Suppressor macrophage treated with lipopolysaccharide for 4 hours (primary cell): ENCODE results near the gene MPDZ.
"Not testable (repeated sequence)": the region's sequence is repeated elsewhere in the genome, so short reads cannot be mapped to it uniquely, and the experiment has no call there.

ENCODE experiments used
- DNase-seq: peaks from one replicate; pipeline ENCODE4 v3.0.0-alpha.2; 2020

The MPDZ gene

GRCh38 chr9:13263511-13263910, 16.0 kb downstream of the MPDZ start:
- no peak for DNase-seq

DNA sequence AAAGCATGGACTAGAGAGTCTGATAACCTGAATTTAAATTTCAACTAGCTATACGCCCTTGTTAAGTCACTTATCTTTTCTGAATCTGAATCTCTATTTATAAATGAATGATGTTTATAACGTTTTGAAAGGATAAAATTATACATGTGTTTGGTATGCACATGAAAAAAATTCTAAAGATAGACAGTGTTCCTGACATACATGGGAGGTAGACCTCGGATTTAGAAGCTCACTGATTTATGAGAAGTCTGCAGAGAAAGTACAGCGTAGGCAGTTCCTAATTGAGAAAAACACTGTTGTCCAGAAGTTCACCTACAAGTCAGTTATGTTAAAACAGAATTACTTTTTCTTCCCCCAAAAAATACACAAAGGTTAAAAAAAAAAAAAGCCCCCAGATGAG, 26.6 kb downstream of the MPDZ start:
- no peak for DNase-seq

GRCh38 chr9:13244181-13244580, 35.3 kb downstream of the MPDZ start:
- DNase-seq = no peak

GRCh38 chr9:13241283-13241682, 38.2 kb downstream of the MPDZ start:
- no peak for DNase-seq

GRCh38 chr9:13239660-13240059, 39.8 kb downstream of the MPDZ start:
- no peak for DNase-seq

GRCh38 chr9:13239208-13239607, 40.3 kb downstream of the MPDZ start:
- no peak for DNase-seq

DNA sequence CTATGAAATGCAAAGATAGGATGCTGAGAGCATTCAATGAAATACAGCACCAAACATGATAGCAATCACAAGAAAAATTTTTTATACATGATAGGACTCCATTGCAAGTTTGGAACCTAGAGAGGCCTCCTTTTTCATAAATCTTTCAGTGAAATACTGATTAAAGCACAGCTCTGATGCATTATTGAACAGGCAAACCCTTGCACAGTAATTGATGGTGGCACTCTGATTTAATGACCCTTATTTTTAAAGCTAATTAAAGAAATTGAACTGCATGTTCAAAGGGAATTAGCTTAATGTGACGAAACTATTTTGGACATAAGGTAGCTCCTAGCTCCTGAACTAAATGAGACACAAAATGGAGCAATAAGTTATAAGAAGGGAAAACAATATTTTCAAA, 44.6 kb downstream of the MPDZ start:
- no peak for DNase-seq

DNA sequence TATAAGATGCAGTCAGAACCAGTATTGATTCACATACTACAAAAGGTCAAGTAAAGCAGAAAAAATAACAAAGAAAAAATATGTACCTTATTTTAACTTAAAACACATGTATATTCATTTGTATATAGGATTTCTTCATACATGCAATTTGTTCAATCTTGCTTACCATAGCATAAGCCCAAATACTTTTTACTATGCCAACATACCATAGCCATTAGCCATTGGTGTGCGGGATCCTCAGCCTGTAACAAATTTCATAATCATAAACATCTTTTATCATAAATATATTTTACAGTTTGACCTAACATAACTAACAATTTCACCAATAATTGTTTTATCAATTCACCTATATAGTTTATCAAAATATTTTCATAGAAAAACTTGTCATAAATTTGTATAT, 51.1 kb downstream of the MPDZ start:
- DNase-seq = no peak

GRCh38 chr9:13224366-13224765, 55.1 kb downstream of the MPDZ start:
- no peak for DNase-seq

- DNase-seq = not testable (repeated sequence)
Observed at GRCh38 chr9:13222733-13223132, 56.8 kb downstream of the MPDZ start.

GRCh38 chr9:13221741-13222140, 57.8 kb downstream of the MPDZ start:
- no peak for DNase-seq

DNA sequence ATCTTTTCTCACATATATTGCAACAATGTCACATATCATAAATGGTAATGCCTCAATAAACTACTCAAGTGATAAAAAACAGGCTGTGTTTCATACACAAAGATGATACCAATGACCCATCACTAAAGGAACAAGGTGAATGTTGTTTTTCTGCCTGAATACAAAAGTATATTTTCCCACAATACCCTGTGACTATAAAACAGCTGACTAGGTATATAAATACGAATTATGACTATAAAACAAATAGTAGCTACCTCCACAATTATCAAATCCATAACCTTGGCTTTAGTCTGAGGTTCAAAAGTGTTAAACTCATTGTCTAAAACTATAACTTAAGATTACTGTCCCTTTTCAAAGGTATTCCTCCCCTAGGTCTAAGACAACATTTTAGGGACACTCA, 58.7 kb downstream of the MPDZ start:
- DNase-seq = no peak

GRCh38 chr9:13215791-13216554, 63.5 kb downstream of the MPDZ start:
- DNase-seq = no peak

GRCh38 chr9:13213998-13214397, 65.5 kb downstream of the MPDZ start:
- DNase-seq = no peak

- no peak for DNase-seq
Observed at GRCh38 chr9:13213337-13213736, 66.2 kb downstream of the MPDZ start.

- no peak for DNase-seq
Observed at GRCh38 chr9:13210306-13210705, 69.2 kb downstream of the MPDZ start.

DNA sequence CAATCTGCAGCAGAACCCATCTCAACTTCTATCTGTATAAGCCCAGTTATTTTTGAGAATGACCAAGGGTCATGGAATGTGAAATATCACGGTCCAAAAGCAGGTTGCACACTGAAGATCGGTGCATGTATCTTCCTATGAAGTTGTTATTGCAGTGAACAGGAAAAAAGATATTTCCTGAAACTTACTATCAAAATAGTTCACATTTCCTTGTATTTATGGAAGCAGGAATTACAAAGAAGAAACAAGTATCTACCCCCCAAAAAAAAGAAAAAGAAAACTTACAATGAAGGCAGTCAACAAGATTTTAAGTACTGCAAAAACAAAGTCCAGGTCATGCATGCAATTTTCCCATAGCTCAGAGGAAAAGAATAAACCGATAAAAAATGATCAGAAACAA, 70.0 kb downstream of the MPDZ start:
- DNase-seq = no peak

GRCh38 chr9:13205824-13206223, 73.7 kb downstream of the MPDZ start:
- no peak for DNase-seq

DNA sequence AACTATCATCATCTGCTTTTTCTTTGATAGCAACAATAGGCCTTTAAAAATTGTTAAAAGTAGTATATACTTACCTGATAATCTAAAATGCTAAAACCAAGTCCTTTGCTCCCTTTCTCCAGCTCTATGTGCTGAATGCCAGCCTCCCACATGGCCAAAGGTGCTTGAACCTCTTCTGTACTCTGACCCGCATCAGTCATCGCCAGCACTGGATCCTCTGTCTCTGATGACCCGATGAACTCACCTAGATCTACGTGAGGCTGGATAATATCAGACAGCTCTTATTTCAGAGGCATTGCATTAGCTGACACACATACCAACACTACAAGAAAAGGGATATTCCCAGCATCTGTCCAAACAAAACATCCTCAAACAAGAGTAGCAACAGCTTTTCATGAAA, 89.5 kb downstream of the MPDZ start:
- no peak for DNase-seq

- DNase-seq = no peak
Observed at GRCh38 chr9:13189362-13189761, 90.1 kb downstream of the MPDZ start.

- DNase-seq = no peak
Observed at GRCh38 chr9:13186774-13187173, 92.7 kb downstream of the MPDZ start.

DNA sequence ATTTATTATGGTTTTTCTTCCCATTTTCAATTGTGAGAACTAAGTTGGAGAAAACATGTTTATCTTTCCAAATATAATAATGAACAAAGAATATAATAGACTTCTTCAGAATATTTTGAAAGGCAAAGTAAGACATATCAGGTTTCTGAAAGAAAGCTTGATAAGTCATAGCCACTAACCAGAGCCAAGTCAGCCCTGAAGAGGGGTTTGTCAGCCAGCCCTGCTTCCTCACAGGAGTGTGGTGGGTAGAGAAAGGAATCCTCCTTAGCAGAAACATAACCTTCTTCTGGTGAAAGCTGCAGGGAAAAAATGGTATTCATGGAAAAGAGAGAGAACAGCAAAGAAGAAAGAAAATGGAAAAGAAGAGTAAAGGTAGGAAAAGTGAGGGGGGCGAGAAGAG, 93.4 kb downstream of the MPDZ start:
- no peak for DNase-seq

DNA sequence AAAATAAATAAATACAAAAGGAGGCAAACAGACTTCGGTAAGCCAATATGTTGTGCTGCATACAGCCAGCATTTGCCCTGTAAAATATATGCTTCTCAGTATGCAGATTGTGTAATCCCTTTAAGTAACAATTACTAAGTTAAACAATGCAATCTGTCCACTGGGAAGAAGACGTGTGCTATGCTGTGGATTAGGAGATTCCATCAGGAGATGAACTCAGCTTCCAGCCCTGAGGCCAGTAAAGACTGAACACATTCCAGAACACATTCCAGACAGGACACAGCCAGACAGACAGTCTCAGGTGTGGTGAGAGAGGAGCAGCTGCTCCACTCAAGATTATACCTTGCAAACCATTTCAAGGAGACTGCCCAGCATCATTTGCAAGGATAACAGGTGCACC, 97.8 kb downstream of the MPDZ start:
- DNase-seq = no peak

DNA sequence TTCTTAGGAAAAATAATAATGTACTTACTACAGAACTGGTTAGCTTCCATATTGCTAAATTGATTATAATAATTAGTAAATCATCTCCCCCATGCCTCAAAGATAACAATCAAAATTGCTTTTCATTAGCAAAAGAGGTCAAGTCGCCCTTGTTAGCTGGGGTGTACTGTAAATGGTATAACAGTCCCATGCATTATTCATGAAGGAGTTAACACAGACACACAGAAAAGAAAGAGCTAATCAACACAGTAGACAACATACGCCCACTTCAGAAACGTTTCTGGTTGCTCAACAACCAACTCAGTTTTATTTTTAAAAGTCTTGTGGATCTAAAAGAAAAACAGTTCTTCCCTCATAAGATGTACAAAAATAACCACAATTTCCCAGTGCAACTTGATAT, 100.2 kb downstream of the MPDZ start:
- DNase-seq = no peak

GRCh38 chr9:13175732-13176131, 103.8 kb downstream of the MPDZ start:
- peak; percentile 2 for DNase-seq
